ENCODE results near the gene KPNA1.

KPNA1 gene

GRCh38 chr3:122514123-122515019, at the start of gene KPNA1:
KPNA1 (minus strand) TSS chr3:122514939; CDS start chr3:122496565, 18,374 bp downstream.
- DNase-seq (ENCODE audit: low read depth in 2 of 2) = peak; percentile 72 to 77

GRCh38 chr3:122564155-122564912, 49.6 kb upstream of the KPNA1 start, which contains the start of the genes DTX3L and PARP9:
DTX3L (plus strand) TSS chr3:122564338; CDS start chr3:122564427, 89 bp downstream.
PARP9 (minus strand) TSS chr3:122564300; CDS start chr3:122559620, 4,680 bp downstream.
- DNase-seq (ENCODE audit: low read depth in 2 of 2) = peak; percentile 78 to 81

- no peak for DNase-seq (ENCODE audit: low read depth in 2 of 2)
Measured at GRCh38 chr3:122563717-122564025, 48.9 kb upstream of the KPNA1 start.

GRCh38 chr3:122562923-122563716, 48.4 kb upstream of the KPNA1 start:
- DNase-seq (ENCODE audit: low read depth in 2 of 2) = no peak

GRCh38 chr3:122560680-122561079, 45.9 kb upstream of the KPNA1 start:
- DNase-seq (ENCODE audit: low read depth in 2 of 2) = peak; percentile 23 to 41

GRCh38 chr3:122559906-122560305, 45.2 kb upstream of the KPNA1 start:
- DNase-seq (ENCODE audit: low read depth in 2 of 2) = no peak

- DNase-seq (ENCODE audit: low read depth in 2 of 2) = no peak
Measured at GRCh38 chr3:122558605-122559004, 43.9 kb upstream of the KPNA1 start.

GRCh38 chr3:122557356-122557755, 42.6 kb upstream of the KPNA1 start:
- no peak for DNase-seq (ENCODE audit: low read depth in 2 of 2)

GRCh38 chr3:122555275-122556071, 40.7 kb upstream of the KPNA1 start:
- no peak for DNase-seq (ENCODE audit: low read depth in 2 of 2)

- DNase-seq (ENCODE audit: low read depth in 2 of 2) = no peak
Measured at GRCh38 chr3:122553171-122553570, 38.4 kb upstream of the KPNA1 start.

- DNase-seq (ENCODE audit: low read depth in 2 of 2) = no peak
Measured at GRCh38 chr3:122548619-122549018, 33.9 kb upstream of the KPNA1 start.

GRCh38 chr3:122548076-122548475, 33.3 kb upstream of the KPNA1 start:
- DNase-seq (ENCODE audit: low read depth in 2 of 2) = no peak

- DNase-seq (ENCODE audit: low read depth in 2 of 2) = no peak
Measured at GRCh38 chr3:122546151-122546550, 31.4 kb upstream of the KPNA1 start.

- no peak for DNase-seq (ENCODE audit: low read depth in 2 of 2)
Measured at GRCh38 chr3:122538956-122539490, 24.3 kb upstream of the KPNA1 start.

GRCh38 chr3:122536632-122537001, 21.9 kb upstream of the KPNA1 start:
- no peak for DNase-seq (ENCODE audit: low read depth in 2 of 2)

GRCh38 chr3:122535964-122536631, 21.4 kb upstream of the KPNA1 start:
- DNase-seq (ENCODE audit: low read depth in 2 of 2) = no peak

GRCh38 chr3:122533931-122534334, 19.2 kb upstream of the KPNA1 start:
- DNase-seq (ENCODE audit: low read depth in 2 of 2) = peak in 1 of 2 donors; percentile 3

GRCh38 chr3:122533480-122533879, 18.7 kb upstream of the KPNA1 start:
- no peak for DNase-seq (ENCODE audit: low read depth in 2 of 2)

GRCh38 chr3:122530164-122530563, 15.4 kb upstream of the KPNA1 start:
- DNase-seq (ENCODE audit: low read depth in 2 of 2) = no peak

GRCh38 chr3:122523317-122523716, 8.6 kb upstream of the KPNA1 start:
- DNase-seq (ENCODE audit: low read depth in 2 of 2) = no peak

All from activated CD8-positive, alpha-beta memory T cell treated with anti-CD3 and anti-CD28 coated beads for 4 hours (primary cell).